ENCODE measurements around the gene PRR15.
"Not testable (repeated sequence)": the region's sequence is repeated elsewhere in the genome, so short reads cannot be mapped to it uniquely, and the experiment has no call there.

The PRR15 gene, protein sequence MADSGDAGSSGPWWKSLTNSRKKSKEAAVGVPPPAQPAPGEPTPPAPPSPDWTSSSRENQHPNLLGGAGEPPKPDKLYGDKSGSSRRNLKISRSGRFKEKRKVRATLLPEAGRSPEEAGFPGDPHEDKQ

DNA sequence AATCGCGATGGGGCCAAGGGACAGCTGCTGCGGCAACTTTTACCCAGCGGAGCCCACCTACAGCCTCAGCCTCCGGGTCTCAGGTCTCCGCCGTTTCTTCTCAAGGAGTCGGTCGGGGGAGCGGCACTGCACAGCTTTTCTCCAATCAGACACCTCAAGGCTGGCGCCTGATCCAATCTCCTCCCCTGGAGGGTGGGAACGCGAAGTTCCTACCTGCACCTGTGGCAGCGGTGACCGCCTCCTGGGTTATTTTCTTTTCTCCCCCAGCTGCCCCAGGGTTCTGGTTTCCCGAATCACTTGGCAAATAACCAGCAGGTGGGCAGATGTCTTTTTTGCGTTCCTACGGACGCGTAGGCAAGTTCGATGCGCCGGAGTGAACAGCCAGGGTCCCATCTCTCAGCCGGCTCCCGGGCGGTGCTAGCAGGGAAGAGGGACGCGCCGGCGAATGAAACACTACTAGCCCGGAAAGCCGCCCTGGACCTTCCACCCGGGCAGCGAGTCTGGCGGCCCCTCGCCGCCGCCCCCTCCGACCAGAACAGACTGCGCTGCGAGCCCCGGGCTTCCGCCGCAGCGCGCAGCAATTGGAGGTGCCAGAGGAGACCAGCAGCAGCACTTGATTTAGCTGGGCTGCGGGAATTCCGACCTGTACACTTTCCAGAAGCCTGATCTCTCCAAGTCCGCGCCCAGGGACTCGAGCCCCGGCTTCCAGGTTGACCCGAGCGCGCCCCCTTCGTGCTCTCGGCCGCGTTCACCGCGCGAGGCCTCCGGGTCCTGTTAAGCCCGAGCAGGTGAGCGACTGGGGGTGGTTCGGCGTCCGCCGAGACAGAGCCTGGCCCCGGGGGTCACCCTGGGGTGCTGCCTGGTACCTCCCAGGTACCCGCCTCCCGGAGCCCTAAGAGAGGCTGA is at the start of gene PRR15:
Gene PRR15 (plus strand): TSS at position 246 of the 906 bp plus-strand sequence. CDS start 2,495 bp downstream, outside the sequence.
- DNase-seq (ENCODE audit: low read depth, low spot score), result peak; percentile 50

DNA sequence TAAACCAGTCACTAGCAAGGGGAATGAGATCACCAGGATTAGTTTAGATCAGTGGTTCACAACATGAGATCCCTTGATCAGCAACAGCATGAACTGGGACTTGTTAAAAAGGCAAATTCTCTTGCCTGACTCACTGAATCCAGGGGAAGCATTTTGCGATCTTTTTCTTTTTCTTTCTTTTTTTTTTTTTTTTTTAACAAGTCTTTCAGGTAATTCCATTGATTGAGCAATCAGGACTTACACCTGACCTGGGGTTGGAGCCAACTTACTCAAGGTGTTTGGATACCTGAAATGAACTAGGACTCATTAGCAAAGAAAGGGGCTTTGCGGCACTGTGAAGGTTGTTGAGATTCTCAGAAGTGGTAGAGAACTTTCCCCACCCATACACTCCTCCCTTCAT is 47.1 kb upstream of the PRR15 start:
- DNase-seq (ENCODE audit: low read depth, low spot score), result no peak

DNA sequence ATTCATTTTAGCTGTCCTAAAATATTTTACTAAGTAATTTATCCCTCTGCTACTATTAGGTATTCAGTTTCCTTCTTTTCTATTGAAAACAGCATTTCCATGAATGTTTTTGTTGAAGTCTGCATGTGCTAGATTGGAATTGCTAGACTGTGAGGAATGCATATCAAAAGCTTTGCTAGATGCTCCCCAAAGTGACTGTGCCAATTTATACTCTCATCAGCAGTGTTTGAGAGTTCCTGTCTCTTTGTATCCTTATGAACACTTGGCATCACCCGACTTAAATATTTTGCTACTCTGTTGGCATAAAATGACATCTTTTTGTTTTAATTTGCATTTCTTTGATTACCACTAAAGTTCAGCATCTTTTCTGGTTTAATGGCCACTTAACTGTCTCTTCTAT is 45.0 kb upstream of the PRR15 start:
- peak; percentile 30 for DNase-seq (ENCODE audit: low read depth, low spot score)

DNA sequence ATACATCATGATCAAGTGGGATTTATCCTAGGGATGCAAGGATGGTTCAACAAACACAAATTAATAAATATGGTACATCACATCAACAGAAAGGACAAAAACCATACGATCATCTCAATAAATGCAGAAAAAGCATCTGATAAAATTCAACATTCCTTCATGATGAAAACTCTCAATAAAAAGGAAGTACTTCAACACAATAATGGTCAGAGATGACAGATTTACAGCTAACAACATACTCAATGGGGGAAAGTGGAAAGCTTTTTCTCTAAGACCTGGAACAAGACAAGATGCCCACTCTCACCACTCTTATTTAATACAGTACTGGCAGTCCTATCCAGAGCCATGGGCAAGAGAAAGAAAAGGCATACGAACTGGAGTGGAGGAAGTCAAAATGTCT is 39.9 kb upstream of the PRR15 start:
- DNase-seq (ENCODE audit: low read depth, low spot score), result no peak

DNA sequence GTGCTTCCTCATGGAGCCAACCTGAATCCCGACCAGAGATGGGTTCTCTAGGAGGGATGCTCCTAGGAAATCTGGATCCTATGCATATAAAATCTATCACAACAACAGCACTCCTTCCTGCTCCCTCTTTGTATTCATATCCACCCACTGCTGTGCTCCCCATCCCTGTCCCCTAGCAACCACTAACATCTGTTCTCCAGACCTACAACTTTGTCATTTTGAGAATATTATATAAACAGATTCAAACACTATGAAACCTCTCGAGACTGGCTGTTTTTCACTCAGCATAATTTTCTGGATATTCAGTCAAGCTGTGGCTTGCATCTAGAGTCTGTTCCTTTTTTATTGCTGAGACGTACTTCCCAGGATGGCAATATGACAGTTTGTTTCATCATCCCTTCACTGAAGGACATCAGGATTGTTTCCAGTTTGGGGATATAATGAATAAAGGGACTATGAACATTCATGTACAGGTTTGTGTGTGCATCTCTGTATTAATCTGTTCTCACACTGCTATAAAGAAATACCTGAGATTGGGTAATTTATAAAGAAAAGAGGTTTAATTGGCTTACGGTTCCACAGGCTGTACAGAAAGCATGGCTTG is 36.0 kb upstream of the PRR15 start:
- DNase-seq (ENCODE audit: low read depth, low spot score), result no peak

DNA sequence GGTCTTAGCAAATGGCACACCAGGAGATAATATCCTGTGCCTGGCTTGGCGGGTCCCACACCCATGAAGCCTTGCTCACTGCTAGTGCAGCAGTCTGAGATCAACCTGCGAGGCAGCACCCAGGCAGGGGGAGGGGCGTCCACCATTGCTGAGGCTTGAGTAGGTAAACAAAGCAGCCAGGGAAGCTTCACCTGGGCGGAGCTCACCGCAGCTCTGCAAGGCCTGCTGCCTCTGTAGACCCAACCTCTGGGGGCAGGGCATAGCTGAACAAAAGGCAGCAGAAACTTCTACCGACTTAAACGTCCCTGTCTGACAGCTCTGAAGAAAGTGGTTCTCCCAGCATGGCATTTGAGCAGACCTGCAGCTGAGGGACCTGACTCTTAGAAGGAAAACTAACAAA is 35.1 kb upstream of the PRR15 start:
- not testable (repeated sequence) for DNase-seq (ENCODE audit: low read depth, low spot score)

DNA sequence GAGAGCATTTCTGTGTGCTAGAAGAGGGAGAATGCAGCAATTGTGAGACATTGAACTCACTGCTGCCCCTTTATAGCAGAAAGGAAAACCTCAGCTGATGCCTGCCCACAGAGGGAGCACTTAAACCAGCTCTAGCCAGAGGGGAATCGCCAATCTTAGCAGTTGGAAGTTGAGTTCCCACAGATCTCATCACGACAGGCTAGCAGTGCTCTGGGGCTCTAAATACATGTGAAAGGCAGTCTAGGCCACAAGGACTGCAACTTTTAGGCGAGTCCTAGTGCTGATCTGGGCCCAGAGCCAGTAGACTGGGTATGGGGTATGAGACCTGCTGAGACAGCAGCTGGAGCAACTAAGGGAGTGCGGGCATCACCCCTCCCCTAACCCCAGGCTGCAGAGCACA is 25.2 kb upstream of the PRR15 start:
- DNase-seq (ENCODE audit: low read depth, low spot score), result no peak

DNA sequence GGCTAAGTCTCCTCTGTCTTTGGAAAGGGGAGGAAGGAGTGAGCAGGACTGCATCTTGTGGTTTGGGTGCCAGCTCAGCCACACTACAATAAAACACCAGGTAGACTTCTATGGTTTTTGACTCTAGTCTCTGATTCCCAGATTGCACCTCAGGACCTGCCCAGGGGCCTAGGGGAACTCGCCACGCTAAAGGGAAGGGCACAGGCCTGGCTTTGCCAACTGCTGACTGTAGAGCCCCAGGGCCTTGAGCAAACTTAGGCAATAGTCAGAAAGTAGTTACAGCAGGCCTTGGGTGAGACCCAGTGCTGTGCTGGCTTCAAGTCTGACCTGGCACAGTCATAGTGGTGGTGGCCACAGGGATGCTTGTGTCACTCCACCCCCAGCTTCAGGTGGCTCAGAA is 24.2 kb upstream of the PRR15 start:
- DNase-seq (ENCODE audit: low read depth, low spot score), result no peak

DNA sequence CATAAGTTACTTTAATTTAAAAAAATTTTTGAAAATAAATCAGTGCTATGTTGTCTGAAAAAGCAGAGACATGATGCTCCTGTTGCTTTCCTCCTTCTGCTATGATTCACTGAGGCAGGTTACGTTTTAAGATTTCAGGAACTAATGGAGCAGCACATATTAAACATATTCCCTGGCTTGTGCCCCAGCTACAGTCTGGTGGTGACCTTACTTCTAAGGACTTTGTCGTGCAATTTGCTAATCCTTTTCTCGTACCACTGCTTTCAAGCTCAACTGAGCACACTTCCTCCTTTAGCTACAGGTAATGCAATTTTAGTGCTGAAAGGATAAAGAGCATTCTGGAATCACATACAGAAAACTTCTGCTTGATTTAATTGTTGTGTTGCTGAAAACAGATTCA is 16.2 kb upstream of the PRR15 start:
- DNase-seq (ENCODE audit: low read depth, low spot score), result no peak

DNA sequence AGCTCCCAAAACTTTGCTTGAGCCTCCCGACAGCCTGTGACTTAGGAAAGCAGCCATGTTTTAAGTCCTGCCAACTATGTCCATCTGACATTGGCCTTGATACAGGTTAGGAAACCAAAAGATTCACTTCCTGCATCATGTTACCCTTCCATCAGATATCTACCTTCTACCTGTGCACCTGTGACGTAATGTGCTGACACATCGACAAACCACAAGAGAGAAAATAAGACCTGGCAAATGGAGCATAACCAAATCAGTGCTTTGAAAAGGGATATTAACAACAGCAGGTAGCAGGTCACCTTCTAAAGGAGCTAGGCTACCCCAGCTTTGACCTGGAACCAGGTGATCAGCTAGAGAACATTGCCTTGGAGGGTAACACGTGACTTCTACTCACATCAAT is 14.8 kb upstream of the PRR15 start:
- DNase-seq (ENCODE audit: low read depth, low spot score), result no peak

DNA sequence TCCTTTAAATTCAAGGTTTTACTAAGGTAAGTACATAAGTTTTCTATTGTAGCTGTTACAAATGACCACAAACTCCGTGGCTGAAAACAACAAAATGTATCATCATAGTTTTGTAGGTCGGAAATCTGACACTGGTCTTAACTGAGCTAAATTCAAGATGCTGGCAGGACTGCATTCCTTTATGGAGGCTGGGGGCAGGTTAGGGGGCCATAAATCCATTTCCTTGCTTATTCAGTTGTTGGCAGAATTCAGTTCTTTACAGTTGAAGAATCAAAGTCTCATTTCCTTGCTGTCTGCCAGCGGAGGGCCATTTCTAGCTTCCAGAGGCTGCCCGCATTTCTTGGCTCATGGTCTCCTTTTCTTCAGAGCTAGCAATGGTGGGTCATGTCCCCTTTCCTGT is 11.2 kb upstream of the PRR15 start:
- no peak for DNase-seq (ENCODE audit: low read depth, low spot score)

DNA sequence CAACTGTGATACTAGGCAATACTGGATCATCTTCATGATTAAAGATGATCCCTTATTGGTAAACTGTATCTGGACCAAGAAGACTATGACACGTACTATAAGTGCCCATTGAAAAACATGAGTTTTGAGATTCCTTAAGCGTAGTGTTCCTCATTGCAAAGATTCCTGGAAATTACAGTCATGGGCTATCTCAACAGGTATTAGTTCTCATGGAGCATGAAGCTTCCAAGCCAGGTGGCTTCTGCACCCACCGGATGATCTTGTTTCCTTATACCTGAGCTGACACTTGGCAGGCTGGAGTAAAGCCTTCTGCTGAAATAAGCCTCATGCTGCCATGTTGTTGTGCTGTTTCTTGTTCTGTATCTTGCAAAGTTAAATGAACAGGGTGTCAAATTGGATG is 8.6 kb upstream of the PRR15 start:
- no peak for DNase-seq (ENCODE audit: low read depth, low spot score)

DNA sequence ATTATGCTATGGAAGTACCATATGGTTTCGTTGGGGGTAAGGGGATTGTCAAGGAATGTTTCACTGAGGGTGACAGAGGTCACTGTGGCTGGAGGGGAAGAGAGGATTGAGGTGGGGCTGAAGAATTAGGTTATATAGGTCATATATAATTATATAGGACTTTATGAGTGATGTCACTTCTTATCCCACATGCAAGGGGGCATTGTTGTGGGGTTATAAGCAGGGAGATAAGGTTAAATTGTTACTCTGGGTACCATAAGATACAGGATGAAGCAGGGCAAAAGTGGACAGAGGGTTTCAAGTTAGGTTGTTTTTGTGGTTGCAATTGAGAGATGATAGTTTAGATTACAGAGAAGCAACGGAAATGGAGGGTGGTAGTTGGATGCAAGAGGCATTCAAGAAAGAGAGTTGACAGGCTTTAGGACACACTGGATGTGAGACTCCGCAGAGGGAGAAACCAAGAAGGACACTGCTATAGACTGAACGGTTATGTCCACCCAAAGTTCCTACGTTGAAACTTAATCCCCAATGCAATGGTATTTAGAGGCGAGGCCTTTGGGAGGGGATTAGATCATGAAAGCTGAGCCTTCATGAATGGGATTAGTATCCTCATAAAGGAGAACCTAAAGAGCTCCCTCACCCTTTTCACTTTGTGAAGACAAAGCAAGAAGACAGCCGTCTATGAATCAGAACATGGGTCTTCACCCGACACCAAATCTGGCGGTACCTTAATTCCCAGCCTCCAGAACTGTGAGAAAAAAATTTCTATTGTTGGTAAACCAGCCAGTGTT is 7.0 kb upstream of the PRR15 start:
- no peak for DNase-seq (ENCODE audit: low read depth, low spot score)

DNA sequence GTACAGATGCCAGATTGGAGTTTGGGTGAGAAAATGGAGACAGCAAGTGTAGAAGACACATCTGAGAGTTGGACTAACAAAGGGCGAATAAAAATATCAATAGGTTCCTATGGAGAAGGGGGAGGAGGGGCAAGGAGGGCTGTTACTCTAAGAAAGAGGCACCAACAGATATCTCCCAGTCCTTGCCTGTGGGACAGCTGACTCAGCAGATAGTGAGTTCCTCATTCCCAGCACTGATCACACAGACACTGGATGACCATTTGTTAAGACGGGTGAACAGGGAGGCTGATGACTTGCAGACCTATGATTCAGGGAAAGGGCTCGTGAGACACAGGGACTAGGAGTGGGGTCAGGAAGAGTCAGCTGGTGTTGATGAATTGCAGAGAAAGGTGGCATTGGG is 5.7 kb upstream of the PRR15 start:
- DNase-seq (ENCODE audit: low read depth, low spot score), result no peak

DNA sequence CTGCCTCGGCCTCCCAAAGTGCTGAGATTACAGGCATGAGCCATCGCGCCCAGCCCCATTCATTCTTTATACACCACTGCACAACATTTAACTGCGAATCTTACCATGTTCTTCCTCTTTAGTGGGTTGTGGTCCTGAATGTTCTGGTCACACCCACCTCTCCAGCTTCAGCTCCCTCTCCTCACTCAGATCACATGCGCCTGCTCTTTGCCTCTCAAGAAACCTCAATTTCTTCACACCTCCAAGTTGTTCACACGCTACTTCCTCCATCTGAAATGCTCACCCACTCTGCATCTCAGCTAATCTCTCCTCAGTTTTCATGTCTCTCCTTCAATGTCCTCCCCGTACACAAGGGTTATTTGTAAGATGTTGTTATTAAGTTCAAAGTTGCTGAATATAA is 2.4 kb upstream of the PRR15 start:
- no peak for DNase-seq (ENCODE audit: low read depth, low spot score)

DNA sequence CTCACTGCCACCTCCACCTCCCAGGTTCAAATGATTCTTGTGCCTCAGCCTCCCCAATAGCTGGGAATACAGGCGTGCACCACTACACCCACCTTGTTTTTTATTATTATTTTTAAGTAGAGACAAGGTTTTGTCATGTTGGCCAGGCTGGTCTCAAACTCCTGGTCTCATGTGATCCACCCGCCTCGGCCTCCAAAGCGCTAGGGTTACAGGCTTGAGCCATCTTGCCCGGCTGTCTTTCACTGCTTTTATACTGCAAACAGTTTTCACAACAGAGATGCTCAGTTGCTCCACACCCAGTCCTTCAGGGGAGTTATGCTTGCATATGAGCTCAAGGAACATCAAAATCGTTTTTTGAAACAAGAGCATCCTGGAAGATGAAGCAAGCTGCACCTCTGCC is 1.3 kb upstream of the PRR15 start:
- no peak for DNase-seq (ENCODE audit: low read depth, low spot score)

DNA sequence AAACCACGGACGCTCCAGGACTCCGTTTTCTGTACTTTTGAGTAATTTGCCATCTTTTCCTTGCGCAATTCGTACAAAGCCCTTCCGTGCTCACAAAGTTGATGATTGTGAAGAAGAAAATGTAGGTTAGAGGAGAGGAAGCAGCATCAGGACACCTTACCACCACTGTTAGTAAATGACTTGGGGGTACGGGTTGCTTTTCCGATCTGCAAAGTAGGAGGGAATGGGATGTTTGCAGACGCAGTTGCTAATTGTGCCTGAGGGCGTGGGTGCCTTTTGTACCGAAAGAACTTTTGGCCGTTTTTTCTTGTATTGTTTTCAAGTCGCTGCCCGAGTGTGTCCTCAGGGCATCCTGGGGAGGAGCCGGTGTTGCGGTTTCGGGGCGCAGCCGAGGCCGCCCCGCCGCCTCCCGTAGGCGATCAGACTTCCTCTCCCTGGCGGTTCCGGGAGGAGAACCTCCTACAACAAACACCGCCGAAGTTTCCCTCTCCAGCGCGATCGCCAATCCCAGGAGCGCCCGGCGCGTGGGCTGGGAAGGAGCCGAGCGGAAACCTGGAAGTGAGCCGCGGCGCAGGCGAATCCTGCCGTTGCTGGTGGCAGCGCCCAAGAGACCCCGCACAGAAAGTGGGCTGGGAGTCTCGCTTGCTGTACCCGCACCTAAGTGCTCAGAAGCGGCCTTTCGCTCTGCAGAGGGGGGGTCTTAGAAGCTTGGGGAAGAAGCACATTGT is 1.0 kb downstream of the PRR15 start:
- DNase-seq (ENCODE audit: low read depth, low spot score), result peak; percentile 68

DNA sequence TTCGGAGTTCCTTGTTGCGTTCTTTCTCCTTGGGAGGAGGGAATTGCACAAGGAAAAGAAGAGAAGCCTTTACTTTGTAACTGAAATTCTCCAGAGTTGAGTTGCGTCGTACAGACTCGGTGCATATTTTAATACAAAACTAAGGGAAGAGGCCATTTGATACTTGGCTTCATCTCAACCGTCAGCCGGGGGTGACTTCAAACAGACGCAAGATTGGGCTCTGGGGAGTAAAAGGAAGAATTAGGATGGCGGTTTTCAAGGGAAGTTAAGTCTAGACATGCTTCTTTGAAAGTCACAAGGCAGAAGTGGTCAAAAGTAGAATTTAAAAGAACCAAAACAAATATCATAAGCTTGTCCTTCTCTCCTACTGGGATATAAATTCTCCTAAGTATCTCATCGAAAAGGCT is 1.6 kb downstream of the PRR15 start:
- DNase-seq (ENCODE audit: low read depth, low spot score), result no peak

DNA sequence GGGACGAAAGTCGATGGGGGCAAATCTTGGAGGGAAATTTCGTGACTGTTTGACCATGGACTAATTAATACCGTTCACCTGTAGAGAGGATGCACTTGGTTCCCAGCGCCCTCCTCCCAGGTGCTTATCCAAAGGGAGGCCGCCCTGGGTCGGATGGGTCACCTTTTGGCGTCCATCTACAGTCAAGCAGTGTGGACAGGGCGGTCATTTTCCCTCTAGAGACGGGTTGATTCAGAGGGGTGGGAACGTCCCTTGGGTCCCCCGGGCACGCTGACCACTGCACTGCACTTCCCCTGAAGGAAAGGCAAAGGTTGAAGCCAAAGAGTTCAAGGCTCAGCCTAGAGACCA is 2.0 kb downstream of the PRR15 start:
- DNase-seq (ENCODE audit: low read depth, low spot score), result no peak

DNA sequence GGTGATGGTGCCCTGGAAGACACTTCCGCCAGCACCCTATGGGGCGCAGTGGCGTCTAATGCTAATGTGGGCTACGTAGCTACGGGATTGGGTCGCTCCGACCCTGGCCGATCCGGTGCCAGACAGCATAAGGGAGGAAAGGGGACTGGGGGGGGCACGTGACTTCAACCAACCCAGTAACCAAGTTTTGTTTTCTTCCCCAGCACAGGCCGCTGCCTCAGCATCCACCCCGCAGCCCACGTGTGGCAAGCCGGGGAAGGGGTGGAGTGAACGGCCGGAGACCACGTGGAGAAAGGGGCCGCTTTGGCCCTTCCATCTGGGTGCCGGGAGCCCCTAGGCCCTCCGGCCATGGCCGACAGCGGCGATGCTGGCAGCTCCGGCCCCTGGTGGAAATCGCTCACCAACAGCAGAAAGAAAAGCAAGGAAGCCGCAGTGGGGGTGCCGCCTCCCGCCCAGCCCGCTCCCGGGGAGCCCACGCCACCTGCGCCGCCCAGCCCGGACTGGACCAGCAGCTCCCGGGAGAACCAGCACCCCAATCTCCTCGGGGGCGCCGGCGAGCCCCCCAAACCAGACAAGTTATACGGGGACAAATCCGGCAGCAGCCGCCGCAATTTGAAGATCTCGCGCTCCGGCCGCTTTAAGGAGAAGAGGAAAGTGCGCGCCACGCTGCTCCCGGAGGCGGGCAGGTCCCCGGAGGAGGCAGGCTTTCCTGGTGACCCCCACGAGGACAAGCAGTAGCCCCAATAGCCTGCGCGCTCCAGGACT is 2.5 kb downstream of the PRR15 start:
- DNase-seq (ENCODE audit: low read depth, low spot score), result peak; percentile 38

DNA sequence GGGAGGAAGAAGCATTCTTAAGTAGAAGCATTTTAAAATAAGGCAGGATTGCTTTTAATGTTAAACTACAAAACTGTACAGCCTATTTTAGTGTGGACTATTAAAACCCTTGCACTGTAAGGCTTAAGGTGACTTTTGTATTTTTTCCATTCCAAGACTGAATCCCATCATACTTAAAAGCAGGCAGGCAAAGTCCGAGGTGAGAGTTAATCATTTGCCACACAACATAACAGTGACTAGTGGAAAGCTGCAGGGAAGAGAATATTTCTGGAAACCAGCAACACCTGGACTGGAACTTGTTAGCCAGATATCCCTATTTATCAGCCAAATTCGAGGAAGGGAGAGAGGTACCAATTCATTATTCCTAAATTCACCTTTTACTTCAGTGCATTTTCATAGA is 3.5 kb downstream of the PRR15 start:
- DNase-seq (ENCODE audit: low read depth, low spot score), result no peak
